Esophagus muscularis mucosa (tissue), 4 donors: ENCODE results near the gene ATP1B1. TPM values are rescaled to one million over a fixed set of nuclear protein-coding genes. Genes with fewer than 3 reads are reported as not detected.

Experiments
- DNase-seq: peaks from one replicate; pipeline ENCODE4 v3.0.0-alpha.2; 2017; ENCODE audit errors: extremely low spot score
- H3K27ac ChIP-seq, 4 donors: fragments of 200-600 bp; sonication (generic); replicated peaks in 1 of 4; 1 replicate in 3 of 4; 2 replicates in 1 of 4; pipeline ENCODE4 v1.5.1; 2016 to 2019; ENCODE audit warnings: mild to moderate bottlenecking in 1 of 4
- H3K27me3 ChIP-seq, 4 donors: fragments of 200-600 bp; sonication (generic); one replicate each; pipeline versions ENCODE4 v1.5.1 to v1.6.0; 2016 to 2019
- H3K36me3 ChIP-seq, 4 donors: fragments of 200-600 bp; sonication (generic); one replicate each; pipeline ENCODE4 v1.5.1; 2016 to 2019
- H3K4me1 ChIP-seq, 4 donors: fragments of 200-600 bp; sonication (generic); one replicate each; pipeline ENCODE4 v1.5.1; 2016 to 2019
- H3K4me3 ChIP-seq, 4 donors: fragments of 200-600 bp; sonication (generic); 1 replicate in 2 of 4; 2 replicates in 2 of 4; pipeline ENCODE4 v1.5.1; 2016 to 2019; ENCODE audit warnings: mild to moderate bottlenecking in 4 of 4, moderate library complexity in 1 of 4
- H3K9me3 ChIP-seq, 4 donors: fragments of 200-600 bp; sonication (generic); 1 replicate in 3 of 4; 2 replicates in 1 of 4; pipeline ENCODE4 v1.5.1; 2016 to 2019
- EP300 ChIP-seq: sonication (generic); formaldehyde crosslinking; IDR thresholded peaks from one replicate; pipeline ENCODE4 v1.6.1; 2017; ENCODE audit warnings: antibody characterized with exemption
- POLR2A ChIP-seq: fragments of 450-650 bp; IDR thresholded peaks from one replicate; pipeline ENCODE4 v1.6.1; 2017; ENCODE audit warnings: antibody characterized with exemption, moderate library complexity, mild to moderate bottlenecking, low read depth
- POLR2AphosphoS5 ChIP-seq, 2 donors: sonication (generic); formaldehyde crosslinking; IDR thresholded peaks; one replicate each; pipeline ENCODE4 v1.6.1; 2017; ENCODE audit warnings: antibody characterized with exemption in 2 of 2
- WGBS: methylation state at CpG from one replicate; pipeline ENCODE4 v1.1.5; 2018; 5-methylcytosine and 5-hydroxymethylcytosine counted together
- intact Hi-C: fragments of 100-400 bp; cut with DNase I; formaldehyde crosslinking; loops from one replicate; pipeline ENCODE4 v1.15.1; 2023
- total RNA-seq, 4 donors: library from RNA; depleted of rRNA; stranded (reverse); fragments of >200 nt; gene quantifications; one replicate each; pipeline versions ENCODE4 v1.1.0 to v1.2.1, GENCODE V29; 2016
- TF ChIP-seq, protein P1 (sequence below), 3 experiments: fragments of 200-600 bp in 2 of 3; fragments of 450-650 bp in 1 of 3; sonication (generic) in 2 of 3; IDR thresholded peaks; one replicate each; pipeline ENCODE4 v1.5.1; 2017 to 2019; ENCODE audit warnings: antibody characterized with exemption in 3 of 3, mild to moderate bottlenecking in 2 of 3, moderate library complexity in 1 of 3

The ATP1B1 gene
- total RNA-seq, 4 donors from 2014 or later: 69.4 to 88.6 (median 78.3) TPM

DNA sequence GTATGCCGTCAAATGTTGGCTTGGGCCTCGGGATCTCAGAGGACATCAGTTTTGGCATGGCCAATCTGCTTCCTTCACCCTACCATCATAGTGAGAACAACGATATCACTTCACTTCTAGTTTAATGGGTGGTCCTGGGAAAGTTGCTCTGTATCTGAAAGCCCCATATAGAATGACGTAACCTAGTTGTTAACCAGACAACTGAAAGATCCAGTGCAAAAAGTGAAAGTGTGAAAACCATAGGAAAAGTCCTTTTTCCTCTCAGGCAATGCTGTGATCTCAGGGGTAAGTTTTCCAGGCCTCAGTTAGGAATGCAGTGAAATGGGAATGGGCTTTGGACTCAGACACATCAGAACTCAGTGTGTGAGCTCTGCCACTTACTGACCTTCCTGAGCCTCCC, 18.6 kb upstream of the ATP1B1 start:
- Histone ChIP-seq H3K9me3 (no peaks in the 10 kb centered on the region), H3K27ac (peak overlapping the region; percentile 11 to 59 (median 50)), H3K4me1 (peaks cover 16 to 34% (median 27%) of the 10 kb centered on the region in 4 donors), H3K4me3 (no peak overlapping the region), H3K36me3 (no peaks in the 10 kb centered on the region), H3K27me3 (no peaks in the 10 kb centered on the region)
- intact Hi-C loops: no loop called here
- WGBS: 78% methylated on average over 4 of the region's 4 CpGs
- peak; percentile 12 for DNase-seq
- no peak for TF ChIP-seq POLR2AphosphoS5 (IDR thresholded peaks at IDR 0.05)
- TF ChIP-seq, protein P1, sequence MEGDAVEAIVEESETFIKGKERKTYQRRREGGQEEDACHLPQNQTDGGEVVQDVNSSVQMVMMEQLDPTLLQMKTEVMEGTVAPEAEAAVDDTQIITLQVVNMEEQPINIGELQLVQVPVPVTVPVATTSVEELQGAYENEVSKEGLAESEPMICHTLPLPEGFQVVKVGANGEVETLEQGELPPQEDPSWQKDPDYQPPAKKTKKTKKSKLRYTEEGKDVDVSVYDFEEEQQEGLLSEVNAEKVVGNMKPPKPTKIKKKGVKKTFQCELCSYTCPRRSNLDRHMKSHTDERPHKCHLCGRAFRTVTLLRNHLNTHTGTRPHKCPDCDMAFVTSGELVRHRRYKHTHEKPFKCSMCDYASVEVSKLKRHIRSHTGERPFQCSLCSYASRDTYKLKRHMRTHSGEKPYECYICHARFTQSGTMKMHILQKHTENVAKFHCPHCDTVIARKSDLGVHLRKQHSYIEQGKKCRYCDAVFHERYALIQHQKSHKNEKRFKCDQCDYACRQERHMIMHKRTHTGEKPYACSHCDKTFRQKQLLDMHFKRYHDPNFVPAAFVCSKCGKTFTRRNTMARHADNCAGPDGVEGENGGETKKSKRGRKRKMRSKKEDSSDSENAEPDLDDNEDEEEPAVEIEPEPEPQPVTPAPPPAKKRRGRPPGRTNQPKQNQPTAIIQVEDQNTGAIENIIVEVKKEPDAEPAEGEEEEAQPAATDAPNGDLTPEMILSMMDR (IDR thresholded peaks at IDR 0.05): no peak
- no peak for TF ChIP-seq EP300
- no peak for TF ChIP-seq POLR2A

DNA sequence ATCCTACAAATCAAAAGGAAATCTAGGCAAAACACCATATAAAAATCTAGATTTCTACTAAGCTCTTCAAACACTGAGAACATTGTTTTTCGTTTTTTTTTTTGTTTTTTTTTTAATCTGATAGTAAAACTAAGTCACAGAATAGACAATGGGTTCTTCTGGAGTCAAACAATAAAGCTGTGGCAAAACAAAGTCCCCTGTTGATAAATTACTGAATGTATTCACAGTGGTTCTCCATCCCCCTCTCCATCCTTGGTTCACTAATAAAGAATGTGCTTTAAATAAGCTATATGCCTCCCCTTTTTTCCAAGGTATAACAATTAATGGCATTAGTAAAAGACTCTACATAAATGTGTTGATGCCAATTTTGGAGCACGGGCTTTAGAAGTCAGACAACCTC, 16.7 kb upstream of the ATP1B1 start:
- H3K27ac ChIP-seq: no peak overlapping the region
- H3K9me3 ChIP-seq: no peaks in the 10 kb centered on the region
- peaks cover 16 to 34% (median 27%) of the 10 kb centered on the region in 4 donors for H3K4me1 ChIP-seq
- TF ChIP-seq, protein P1 (IDR thresholded peaks at IDR 0.05): no peak
- TF ChIP-seq POLR2A (no peak), POLR2AphosphoS5 (IDR thresholded peaks at IDR 0.05) (no peak), EP300 (no peak)
- 96% methylated on average over 2 of the region's 2 CpGs for WGBS
- no peaks in the 10 kb centered on the region for H3K36me3 ChIP-seq
- no peak overlapping the region for H3K4me3 ChIP-seq
- intact Hi-C loops: no loop called here
- no peaks in the 10 kb centered on the region for H3K27me3 ChIP-seq
- DNase-seq: no peak

DNA sequence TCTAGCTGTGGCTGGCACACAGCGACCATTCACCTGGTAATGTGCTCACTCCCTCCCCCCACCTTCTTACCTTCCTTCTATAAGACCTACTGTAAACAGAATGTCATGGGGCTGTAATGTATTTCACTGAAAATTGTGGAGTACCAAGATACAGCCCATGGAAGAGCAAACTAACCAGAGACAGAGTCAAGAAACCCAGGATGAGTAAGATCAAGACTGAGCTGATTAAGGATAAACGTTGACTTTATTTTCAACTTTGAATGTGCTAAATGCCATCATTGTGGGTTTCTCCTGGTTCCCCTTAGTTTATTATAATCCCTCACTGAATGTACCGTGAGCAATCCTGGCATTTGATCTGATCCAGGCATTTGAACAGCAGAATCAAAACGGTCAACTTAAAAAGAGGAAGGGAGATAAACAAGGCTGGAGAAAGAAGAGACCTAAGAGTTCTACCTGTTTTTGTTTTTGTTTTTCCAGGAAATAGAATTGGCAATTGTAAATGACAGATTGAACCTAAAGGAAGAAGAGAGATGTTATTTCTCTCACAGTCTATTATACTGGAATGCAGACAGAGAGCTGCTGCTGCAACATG, 16.1 kb upstream of the ATP1B1 start:
- Histone ChIP-seq H3K4me1 (peaks cover 16 to 34% (median 27%) of the 10 kb centered on the region in 4 donors), H3K36me3 (no peaks in the 10 kb centered on the region), H3K27ac (no peak overlapping the region), H3K9me3 (no peaks in the 10 kb centered on the region), H3K27me3 (no peaks in the 10 kb centered on the region), H3K4me3 (no peak overlapping the region)
- TF ChIP-seq EP300: no peak
- no peak for TF ChIP-seq POLR2AphosphoS5 (IDR thresholded peaks at IDR 0.05)
- TF ChIP-seq, protein P1 (IDR thresholded peaks at IDR 0.05): no peak
- no peak for TF ChIP-seq POLR2A
- WGBS: 69% methylated on average over 4 of the region's 4 CpGs
- peak; percentile 8 for DNase-seq
- intact Hi-C loops: no loop called here

DNA sequence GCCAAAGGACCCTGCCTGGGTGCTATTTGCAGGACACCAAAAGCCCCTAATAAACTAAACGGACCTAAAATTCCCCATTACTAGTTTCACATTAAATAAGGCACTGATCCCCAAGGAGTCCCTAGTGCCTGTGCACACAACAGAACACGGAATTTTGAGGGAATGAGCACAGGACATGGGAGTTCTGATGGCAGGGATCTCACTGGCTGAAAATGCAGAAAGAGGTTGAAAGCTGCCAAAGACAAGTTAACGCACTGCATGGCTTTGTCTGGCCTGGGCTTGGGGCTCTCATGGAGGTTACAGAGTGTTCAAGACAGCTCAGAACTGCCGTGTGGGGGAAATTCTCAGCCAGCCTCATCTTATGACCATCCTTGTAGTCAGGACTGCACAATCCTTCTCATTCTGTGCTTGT, 15.6 kb upstream of the ATP1B1 start:
- Histone ChIP-seq H3K27ac (no peak overlapping the region), H3K4me1 (peaks cover 16 to 34% (median 27%) of the 10 kb centered on the region in 4 donors), H3K4me3 (no peak overlapping the region), H3K36me3 (no peaks in the 10 kb centered on the region), H3K9me3 (no peaks in the 10 kb centered on the region), H3K27me3 (no peaks in the 10 kb centered on the region)
- no peak for TF ChIP-seq POLR2AphosphoS5 (IDR thresholded peaks at IDR 0.05)
- no peak for TF ChIP-seq EP300
- no peak for TF ChIP-seq POLR2A
- TF ChIP-seq, protein P1 (IDR thresholded peaks at IDR 0.05): no peak
- 88% methylated on average over 4 of the region's 4 CpGs for WGBS
- DNase-seq: peak; percentile 72
- intact Hi-C loops: no loop called here
